Endothelial cell of coronary artery (primary cell): ENCODE data around the gene OR5M10. TPM values are rescaled to one million over a fixed set of nuclear protein-coding genes. Genes with fewer than 3 reads are reported as not detected.

Source experiments
- total RNA-seq: library from RNA; depleted of rRNA; stranded (reverse); fragments of >200 nt; gene quantifications from 2 replicates; pipeline ENCODE4 v1.2.3, GENCODE V29; 2014

The OR5M10 gene
- not detected in 2 replicates for total RNA-seq

GRCh38 chr11:56577621-56578020 lies at the start of gene OR5M10:
TSS of gene OR5M10 (minus strand) at chr11:56577721. CDS start at chr11:56577721, 0 bp downstream.

GRCh38 chr11:56543157-56543556 lies 34.4 kb downstream of the OR5M10 start, which contains the start of gene OR5M11:
TSS of gene OR5M11 (minus strand) at chr11:56543257. CDS start at chr11:56543257, 0 bp downstream.

Other genes with a start within 250 kb of the OR5M10 start
- not detected in 2 replicates for gene OR8K1, start 231.7 kb downstream of the OR5M10 start, total RNA-seq
- gene OR8J1, start 223.4 kb downstream of the OR5M10 start, total RNA-seq: not detected in 2 replicates
- not detected in 2 replicates for gene OR8U1, start 202.1 kb downstream of the OR5M10 start, total RNA-seq
- gene OR5AL1, start 165.0 kb downstream of the OR5M10 start, total RNA-seq: not detected in 2 replicates
- not detected in 2 replicates for gene OR5M3, start 104.4 kb downstream of the OR5M10 start, total RNA-seq
- gene OR5M8, start 86.4 kb downstream of the OR5M10 start, total RNA-seq: not detected in 2 replicates
- not detected in 2 replicates for gene OR5M11, start 34.5 kb downstream of the OR5M10 start, total RNA-seq
- gene OR5M1, start 37.2 kb upstream of the OR5M10 start, total RNA-seq: not detected in 2 replicates
- gene OR5AP2, start 64.7 kb upstream of the OR5M10 start, total RNA-seq: not detected in 2 replicates
- not detected in 2 replicates for gene OR5AR1, start 86.0 kb upstream of the OR5M10 start, total RNA-seq
- not detected in 2 replicates for gene OR9G1, start 121.4 kb upstream of the OR5M10 start, total RNA-seq
- gene OR9G4, start 171.0 kb upstream of the OR5M10 start, total RNA-seq: not detected in 2 replicates